ENCODE data around the gene DOK6.

DNA sequence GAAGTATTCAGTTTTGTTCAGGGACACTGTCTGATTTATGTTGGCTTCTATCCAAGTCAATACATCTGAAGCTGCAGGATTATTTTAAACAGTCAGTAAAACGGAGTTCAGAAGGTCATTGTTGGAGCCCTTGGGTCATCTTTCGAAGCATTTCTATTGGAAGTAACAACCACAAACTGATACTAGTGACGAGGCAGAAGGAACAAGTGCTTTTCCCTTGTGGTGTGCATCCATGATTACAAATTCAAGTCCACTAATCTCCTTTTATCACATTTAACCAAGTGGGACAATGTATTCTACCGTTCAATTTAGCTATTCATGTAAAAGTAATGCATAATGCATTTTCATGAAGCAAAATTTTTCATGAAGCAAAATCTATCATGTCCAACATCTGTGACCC, 470.0 kb downstream of the DOK6 start:
- TF ChIP-seq SIN3A (IDR thresholded peaks at IDR 0.05; ENCODE audit: borderline replicate concordance in 2 of 2, control insufficient read depth in 1 of 2, low read depth in 2 of 2, low read length in 2 of 2) (no peak), HNRNPLL (IDR thresholded peaks at IDR 0.05; ENCODE audit: low read depth, low read length, poor library complexity, severe bottlenecking) (no peak), KLF16 (IDR thresholded peaks at IDR 0.05) (no peak)
- TF ChIP-seq, protein P1, sequence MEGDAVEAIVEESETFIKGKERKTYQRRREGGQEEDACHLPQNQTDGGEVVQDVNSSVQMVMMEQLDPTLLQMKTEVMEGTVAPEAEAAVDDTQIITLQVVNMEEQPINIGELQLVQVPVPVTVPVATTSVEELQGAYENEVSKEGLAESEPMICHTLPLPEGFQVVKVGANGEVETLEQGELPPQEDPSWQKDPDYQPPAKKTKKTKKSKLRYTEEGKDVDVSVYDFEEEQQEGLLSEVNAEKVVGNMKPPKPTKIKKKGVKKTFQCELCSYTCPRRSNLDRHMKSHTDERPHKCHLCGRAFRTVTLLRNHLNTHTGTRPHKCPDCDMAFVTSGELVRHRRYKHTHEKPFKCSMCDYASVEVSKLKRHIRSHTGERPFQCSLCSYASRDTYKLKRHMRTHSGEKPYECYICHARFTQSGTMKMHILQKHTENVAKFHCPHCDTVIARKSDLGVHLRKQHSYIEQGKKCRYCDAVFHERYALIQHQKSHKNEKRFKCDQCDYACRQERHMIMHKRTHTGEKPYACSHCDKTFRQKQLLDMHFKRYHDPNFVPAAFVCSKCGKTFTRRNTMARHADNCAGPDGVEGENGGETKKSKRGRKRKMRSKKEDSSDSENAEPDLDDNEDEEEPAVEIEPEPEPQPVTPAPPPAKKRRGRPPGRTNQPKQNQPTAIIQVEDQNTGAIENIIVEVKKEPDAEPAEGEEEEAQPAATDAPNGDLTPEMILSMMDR (IDR thresholded peaks at IDR 0.05 in 2 of 3, conservative IDR thresholded peaks at IDR 0.05 in 1 of 3; ENCODE audit: insufficient read depth in 2 of 3, low read depth in 1 of 3, low read length in 3 of 3): no peak
- TF ChIP-seq, protein P2, sequence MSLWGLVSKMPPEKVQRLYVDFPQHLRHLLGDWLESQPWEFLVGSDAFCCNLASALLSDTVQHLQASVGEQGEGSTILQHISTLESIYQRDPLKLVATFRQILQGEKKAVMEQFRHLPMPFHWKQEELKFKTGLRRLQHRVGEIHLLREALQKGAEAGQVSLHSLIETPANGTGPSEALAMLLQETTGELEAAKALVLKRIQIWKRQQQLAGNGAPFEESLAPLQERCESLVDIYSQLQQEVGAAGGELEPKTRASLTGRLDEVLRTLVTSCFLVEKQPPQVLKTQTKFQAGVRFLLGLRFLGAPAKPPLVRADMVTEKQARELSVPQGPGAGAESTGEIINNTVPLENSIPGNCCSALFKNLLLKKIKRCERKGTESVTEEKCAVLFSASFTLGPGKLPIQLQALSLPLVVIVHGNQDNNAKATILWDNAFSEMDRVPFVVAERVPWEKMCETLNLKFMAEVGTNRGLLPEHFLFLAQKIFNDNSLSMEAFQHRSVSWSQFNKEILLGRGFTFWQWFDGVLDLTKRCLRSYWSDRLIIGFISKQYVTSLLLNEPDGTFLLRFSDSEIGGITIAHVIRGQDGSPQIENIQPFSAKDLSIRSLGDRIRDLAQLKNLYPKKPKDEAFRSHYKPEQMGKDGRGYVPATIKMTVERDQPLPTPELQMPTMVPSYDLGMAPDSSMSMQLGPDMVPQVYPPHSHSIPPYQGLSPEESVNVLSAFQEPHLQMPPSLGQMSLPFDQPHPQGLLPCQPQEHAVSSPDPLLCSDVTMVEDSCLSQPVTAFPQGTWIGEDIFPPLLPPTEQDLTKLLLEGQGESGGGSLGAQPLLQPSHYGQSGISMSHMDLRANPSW (CRISPR knock-in tag; IDR thresholded peaks at IDR 0.05): no peak
